NOMO-1 (cell line): Measurements from ENCODE around the gene TP53INP2.
"Not testable (repeated sequence)": the region's sequence is repeated elsewhere in the genome, so short reads cannot be mapped to it uniquely, and the experiment has no call there.

Experiments used
- DNase-seq, 2 experiments: peaks; one replicate each; lab custom pipeline; 2025; ENCODE audit not compliant: unreplicated experiment in 2 of 2; lab: John Stamatoyannopoulos, UW

TP53INP2 gene, protein sequence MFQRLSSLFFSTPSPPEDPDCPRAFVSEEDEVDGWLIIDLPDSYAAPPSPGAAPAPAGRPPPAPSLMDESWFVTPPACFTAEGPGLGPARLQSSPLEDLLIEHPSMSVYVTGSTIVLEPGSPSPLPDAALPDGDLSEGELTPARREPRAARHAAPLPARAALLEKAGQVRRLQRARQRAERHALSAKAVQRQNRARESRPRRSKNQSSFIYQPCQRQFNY

DNA sequence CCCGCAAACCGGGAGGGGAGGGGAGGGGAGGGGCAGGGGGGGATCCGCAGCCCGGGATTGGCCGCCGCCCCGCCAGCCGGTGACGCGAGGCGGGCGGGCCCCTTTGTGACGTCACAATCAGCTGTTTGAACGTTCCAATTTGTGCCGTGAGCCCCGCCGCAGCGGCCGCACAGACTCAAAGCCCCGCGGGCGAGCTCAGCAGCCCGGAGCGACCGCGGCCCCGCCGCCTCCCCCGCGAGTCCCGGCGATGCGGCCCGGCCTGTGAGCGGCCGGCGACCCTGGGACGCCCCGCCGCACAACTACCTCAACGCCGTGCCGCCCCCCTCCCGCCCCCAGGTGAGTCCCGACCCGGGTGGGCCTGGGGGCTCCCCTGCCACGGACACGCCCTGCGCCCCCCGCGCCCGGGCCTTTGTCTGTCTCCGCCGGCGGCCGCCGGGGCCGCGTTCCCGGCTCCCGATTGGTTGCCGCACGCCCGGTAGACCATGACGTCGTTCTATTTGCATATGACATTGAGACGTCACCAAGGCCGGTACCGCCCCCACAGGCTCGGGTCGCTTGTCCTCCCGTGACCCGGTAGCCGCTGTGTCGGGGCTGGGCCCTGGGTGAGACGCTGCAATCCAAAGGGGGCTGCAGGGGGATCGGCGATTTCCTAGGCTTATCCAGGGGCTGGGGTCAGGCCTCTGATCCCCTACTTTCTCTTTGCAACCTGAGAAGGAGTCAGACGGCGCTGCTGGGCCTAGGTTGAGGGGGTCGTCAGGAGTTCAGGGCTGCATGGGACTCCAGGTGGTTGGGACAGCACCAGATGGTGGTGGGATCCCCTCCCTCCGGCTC, at the start of gene TP53INP2:
TSS of gene TP53INP2 (plus strand) at position 168 of the 831 bp plus-strand sequence. CDS start 4,396 bp downstream, outside the sequence.
- peak; percentile 86 to 91 for DNase-seq

DNA sequence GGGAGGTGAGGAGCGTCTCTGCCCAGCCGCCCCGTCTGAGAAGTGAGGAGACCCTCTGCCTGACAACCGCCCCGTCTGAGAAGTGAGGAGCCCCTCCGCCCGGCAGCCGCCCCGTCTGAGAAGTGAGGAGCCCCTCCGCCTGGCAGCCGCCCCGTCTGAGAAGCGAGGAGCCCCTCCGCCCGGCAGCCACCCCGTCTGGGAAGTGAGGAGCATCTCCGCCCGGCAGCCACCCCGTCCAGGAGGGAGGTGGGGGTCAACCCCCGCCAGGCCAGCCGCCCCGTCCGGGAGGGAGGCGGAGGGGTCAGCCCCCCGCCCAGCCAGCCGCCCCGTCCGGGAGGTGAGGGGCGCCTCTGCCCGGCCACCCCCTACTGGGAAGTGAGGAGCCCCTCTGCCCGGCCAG, 45.5 kb upstream of the TP53INP2 start:
- not testable (repeated sequence) for DNase-seq

DNA sequence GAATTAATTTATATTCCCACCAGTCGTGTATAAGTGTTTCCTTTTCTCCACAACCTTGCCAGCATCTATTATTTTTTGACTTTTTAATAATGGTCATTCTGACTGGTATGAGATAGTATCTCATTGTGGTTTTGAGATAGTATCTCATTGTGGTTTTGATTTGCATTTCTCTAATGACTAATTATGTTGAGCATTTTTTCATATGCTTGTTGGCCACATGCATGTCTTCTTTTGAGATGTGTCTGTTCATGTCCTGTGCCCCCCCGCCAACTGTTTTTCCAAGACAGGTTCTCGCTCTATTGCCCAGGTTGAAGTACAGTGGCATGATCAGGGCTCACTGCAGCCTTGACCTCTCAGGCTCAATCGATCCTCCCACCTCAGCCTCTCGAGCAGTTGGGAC, 42.3 kb upstream of the TP53INP2 start:
- not testable (repeated sequence) for DNase-seq

DNA sequence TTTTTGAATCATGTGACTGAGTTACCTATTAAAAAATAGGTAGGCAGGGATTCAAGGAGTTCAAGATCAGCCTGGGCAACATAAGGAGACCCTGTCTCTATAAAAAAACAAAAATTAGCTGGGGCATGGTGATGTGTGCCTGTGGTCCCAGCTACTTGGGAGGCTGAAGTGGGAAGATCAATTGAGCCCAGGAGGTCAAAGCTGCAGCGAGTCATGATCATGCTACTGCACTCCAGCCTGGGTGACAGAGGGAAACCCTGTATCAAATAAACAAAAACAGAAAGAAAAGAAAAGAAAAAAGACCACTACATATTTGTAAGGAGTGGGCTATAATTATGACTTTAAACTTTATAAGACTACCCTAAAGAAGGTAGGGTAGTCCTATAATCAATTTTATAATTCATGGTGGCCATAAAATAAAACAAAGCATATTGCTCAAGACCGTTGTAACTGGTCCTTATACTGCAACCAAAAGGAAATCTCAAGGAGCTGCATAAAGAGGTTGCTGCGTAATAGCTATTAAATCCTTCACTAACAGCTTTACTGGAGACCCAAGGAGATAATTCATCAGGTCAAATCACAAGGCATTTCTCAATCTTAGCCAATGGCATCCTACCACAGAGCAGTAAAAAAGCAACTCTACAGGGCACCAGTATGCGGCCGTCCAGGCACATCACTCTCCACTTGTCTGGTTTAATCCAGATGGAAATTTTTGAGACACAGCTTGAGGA, 40.8 kb upstream of the TP53INP2 start:
- DNase-seq: peak; percentile 70 to 93

DNA sequence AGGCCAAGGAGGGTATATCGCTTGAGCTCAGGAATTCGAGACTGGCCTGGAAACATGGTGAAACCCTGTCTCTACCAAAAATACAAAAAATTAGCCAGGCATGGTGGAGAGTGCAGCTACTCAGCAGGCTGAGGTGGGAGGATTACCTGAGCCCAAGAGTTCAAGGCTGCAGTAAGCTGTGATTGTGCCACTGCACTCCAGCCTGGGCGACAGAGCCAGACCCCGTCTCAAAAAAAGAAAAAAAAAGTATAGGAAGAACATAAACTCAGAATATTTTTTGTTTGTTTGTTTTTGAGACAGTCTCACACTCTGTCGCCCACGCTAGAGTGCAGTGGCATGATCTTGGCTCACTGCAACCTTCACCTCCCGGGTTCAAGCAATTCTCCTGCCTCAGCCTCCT, 39.4 kb upstream of the TP53INP2 start:
- DNase-seq: not testable (repeated sequence)

DNA sequence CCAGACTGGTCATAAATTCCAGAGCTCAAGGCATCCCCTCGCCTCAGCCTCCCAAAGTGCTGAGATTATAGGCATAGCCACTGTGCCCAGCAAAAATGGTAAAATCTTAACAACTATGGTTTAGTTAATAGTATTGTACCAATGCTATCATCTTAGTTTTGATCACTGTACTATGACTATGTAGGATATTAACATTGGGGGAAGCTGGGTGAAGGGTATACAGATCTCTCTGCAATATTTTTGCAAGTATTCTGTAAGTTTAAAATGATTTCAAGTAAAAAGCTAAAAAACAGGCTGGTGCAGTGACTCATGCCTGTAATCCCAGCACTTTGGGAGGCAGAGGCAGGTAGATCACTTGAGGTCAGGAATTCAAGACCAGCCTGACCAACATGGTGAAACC, 35.0 kb upstream of the TP53INP2 start:
- DNase-seq: no peak

DNA sequence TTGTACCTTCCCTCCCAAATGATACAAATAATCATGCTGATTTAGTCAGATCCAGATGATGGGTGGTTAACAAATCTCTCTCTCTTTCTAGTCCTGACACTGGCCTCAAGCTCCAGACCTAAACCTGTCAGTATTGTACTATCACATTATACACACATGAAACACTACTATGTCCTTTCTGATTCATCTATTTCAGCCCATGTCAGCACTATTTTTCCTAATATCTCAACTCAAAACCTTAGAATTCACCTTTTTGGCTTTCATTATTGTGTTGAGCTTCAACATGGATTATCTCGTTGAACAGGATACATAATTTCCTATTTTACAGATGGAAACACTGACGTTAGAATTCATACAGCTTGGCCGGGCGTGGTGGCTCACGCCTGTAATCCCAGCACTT, 30.7 kb upstream of the TP53INP2 start:
- no peak for DNase-seq

DNA sequence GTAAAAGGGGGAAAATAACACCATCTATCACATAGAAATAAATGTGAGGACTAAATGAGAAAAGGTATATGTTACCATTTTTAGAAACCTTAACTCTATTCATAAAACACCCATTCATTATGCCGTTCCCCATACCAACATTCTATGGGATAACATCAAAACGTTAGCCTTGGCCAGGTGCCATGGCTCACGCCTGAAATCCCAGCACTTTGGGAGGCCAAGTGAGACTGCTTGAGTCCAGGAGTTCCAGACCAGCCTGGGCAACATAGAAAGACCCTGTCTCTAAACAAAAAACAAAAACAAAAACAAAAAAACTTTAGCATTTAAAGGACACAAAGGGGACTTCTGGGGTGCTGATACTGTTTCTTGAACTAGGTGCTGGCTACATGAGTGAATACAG, 28.6 kb upstream of the TP53INP2 start:
- no peak for DNase-seq

DNA sequence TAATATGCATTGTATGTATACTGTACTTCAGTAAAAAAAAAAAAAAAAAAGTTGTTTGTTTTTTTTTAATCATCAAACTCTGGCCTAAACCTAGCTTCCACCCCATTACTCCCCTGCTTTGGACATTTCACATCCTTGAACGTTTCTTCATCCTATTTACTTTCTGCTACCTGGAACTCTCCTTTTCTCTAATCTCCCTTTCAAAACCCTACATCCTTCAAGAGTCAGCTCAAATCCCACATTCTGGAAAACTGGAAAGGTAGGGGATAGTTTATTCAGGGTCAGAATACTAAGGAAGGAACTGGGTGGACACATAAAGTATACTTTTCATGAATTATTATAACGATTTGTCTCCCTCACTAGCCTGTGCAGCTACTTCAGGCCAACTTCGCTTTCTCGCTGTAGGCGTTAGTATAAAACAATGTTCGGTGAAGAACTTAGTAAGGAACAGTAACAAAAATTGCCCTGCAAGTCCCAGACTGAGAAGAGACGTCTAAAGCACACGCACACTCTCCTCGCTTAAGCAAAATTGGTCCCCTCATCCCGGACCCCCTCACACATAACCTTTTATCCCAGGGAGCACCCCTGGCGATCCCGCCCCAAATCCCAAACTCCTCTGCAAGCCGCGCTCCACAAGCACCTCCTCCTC, 28.0 kb upstream of the TP53INP2 start:
- peak; percentile 26 to 67 for DNase-seq

DNA sequence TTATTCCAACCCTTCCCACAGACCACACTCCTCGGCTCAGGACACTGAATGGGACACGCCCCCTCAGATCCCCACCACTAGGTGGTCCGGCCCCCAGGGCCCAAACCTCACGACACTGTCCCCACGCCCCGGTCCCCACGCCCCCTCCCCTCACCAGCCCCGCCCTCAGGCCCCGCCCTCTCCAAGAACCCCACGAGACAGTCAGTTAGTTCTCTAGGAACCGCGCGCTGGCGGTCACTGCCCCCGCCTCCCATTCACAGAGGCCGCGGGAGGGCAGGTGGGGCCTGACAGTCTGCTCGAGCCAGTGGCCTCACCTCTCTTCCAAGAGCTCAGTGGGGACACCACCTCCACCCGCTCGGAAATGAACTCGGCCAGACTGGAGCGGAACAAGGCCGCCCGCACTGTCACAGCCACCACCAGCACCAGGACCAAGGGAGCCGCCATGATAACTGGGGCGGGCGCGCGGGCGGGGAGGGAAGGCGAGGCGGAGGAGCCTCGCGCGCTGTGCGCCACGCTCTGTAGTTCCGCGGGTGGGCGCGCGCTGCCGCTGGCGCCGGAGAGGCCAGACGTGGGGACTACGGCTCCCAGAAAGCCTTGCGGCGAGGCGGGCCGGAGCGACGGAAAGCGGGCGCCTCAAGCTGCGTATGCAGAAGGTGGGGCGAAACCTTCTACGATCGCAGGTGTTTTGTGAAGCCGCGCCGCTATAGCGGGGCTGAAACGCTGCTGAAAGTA, 27.3 kb upstream of the TP53INP2 start, which contains the start of gene PIGU:
TSS of gene PIGU (minus strand) at position 451 of the 732 bp plus-strand sequence. CDS start at position 444, 7 bp downstream.
- DNase-seq: peak; percentile 98 to 99

DNA sequence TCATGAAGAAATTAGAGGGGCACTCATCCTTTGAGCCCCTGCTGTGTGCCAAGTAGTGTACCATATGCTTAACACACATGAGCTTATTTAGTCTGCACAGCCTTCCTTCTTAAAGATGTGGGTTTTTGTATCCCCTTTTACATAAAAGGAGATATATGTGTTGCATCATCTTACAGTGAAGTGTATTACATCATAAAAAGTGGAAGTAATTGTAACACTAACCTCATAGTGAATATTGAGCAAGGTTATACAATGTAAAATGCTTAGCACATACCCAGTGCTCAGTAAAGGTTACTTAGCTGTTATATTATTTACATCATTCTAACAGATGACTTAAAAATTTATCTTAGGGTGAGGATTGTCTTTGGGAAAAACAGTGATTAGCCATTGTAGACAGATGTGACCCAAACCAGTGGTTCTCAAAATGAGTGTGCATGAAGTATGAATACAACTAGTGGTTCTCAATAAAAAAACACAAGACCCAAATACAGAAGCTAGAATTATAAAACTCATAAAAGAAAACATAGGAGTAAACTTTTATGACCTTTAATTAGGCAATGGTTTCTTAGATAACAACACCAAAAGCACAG, 23.5 kb upstream of the TP53INP2 start:
- peak; percentile 69 to 95 for DNase-seq

DNA sequence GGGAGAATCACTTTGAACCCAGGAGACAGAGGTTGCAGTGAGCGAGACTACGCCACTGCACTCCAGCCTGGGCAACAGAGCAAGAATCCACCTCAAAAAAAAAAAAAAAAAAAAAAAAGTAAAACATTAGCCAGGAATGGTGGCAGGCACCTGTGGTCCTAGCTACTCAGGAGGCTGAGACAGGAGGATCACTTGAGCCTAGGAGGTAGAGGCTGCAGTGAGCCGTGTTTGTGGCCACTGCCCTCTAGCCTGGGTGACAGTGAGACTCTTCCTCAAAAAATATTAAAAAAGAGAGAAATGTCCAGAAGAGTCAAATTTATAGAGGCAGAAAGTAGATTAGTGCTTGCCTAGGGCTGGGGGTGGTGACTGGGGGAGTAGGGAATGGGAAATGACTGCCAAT, 20.5 kb upstream of the TP53INP2 start:
- DNase-seq: no peak

DNA sequence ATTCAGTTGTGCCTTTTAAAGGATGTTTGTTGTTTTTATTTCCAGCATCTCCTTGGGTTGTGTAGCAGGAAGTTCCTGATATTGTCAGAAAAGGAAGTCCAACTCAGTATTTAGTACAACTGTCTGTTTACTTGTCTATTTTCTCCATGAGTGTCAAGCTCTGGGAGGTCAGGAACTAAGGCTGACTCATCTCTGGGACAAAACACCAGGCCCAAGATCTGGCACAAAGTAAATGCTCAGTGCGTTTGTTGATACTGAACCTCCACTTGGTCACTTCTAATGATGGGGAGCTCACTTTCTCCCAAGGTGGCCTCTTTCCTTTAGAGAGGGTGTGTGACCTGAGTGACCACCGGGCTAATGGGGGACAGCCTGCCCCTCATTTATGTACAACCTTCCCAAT, 14.7 kb upstream of the TP53INP2 start:
- no peak for DNase-seq

DNA sequence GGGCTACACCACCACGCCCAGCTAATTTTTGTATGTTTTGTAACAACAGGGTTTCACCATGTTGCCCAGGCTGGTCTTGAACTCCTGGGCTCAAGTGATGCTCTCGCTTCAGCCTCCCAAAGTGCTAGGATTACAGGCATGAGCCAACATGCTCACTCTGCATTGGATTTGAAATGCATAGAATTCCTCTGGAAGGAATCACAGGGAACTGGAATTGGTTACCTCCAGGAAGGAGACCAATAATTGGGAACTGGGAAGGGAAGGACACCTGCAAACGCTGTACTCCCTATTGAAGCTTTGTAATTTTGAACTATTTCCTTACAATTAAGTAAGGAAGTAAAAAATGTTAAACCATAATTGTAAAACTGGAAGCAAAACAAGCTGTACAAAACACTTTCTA, 12.3 kb upstream of the TP53INP2 start:
- no peak for DNase-seq

DNA sequence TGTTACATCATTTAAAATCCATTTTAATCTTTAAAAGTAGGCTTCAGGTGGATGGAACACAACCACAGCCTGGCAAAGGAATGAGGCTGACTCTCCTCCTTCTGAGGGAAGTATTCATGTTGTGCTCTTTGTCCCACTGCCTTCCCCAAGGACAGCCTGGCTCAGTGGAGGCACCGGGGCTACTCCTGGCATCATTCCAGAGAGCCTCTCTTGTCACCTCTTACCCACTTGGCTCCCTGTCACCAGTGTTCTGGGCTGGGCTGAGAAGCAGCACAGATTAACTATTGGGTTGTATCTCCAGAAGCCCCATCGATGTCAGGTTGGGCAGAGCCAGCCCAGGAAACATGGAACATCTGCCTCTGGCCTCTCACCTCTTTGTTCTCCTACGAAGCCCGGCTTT, 10.7 kb upstream of the TP53INP2 start:
- DNase-seq: no peak

DNA sequence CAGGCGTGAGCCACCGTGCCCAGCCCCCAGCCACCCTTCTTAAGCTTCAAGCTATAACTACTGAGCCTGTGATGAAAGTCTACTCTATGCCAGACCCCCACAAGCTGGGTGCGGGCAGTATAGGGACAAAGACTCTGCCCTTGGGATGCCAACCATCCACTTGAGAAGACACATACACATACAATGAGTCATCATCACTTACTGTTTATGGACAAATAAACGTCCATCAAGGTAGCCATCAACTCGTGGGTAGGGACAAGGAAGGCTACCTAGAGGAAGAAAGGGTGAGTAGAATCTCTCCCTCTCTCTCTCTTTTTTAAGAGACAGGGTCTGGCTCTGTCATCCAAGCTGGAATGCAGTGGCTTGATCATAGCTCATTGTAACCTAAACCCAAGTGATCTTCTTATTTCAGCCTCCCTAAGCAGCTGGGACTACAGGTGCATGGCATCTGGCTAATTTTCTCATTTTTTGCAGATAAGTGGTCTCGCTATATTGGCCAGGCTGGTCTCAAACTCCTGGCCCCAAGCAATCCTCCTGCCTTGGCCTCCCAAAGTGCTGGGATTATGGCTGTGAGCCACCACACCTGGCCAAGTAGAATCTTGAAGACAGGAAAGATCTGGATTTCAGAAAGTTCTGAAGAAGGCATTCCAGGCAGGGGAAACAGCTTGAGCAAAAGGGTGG, 2.6 kb upstream of the TP53INP2 start:
- no peak for DNase-seq

DNA sequence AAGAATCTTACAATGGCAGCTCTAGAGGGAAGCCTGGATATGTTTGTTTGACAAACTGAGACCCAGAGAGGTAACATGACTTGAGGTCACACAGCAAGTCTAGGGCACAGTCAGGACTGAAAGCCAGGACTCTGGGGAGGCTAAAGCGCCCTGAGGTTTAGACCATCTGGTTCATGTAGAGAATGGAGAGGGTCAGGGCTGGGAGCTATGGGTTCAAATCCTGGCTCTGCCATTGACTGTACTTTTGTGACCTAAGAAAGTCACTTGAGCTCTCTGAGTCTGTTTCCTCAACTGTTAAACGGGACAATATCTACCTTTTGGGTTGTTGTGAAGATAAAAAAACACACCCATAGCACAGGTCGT, 1.1 kb upstream of the TP53INP2 start:
- no peak for DNase-seq

DNA sequence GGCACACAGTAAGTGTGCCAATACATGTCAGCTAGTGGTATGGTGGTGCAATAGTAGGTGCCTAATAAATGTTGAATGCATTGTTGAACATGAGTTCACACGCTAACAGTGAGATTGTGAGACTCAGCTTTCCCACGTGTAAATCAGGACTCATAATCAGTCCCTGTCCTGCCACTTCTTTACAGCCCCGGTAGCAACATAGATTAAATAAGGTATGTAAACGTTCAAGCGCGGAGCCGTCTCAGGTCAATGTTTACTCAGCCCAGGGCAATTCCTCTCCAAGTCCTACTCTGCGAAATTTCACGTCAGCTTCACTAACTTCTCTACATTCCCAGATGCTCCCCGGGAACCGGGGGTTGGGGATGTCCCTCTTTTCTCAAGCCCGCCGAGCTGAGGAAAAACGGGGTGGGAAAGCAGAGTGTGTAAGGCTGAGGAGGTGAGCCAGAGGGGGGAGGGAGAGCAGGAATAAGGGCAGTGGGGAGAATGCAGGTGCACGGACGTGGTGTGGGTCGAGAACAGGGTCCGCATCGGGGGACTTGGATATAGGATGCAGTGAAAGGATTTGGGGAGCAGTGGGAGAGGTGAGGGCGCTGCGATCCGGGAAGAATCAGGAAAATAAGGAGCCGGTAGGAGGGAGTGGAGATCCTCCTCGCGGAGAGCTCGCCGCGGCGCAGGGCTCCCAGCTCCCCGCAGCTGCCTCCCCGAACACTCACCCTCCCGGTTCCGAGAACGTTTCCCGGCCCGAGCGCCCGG, 544 bp upstream of the TP53INP2 start:
- DNase-seq: peak in 1 of 2 experiments; percentile 37

DNA sequence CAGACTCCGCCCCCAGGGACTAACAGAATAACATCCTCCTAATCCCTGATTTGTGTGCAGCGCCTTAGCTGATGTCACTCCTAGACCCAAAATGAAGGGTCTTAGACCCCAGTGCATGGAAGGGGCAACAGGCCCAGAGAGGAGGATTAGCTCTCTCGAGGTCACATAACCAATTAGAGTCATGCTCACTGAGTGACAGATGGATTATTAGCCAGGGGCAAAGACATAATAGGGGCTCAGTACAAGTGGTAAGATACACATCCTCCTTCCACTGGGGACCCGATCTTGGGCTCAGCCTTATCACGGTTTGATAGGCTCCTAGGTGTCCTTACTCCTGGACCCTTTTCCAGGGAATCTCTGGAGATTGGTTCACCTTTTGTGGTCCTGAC, 858 bp downstream of the TP53INP2 start:
- peak in 1 of 2 experiments; percentile 46 for DNase-seq
